Central memory CD8-positive, alpha-beta T cell (primary cell): ENCODE results near the gene DDX43.

Source experiments
- ATAC-seq: fragments of 150-1000 bp; cut with Tn5 transposase; replicated peaks from 2 replicates; pipeline ENCODE4 v1.10.0; 2022; ENCODE audit warnings: mild to moderate bottlenecking, moderate FRiP score, moderate number of reproducible peaks; ENCODE audit not compliant: poor library complexity, severe bottlenecking; ENCODE audit errors: extremely low read depth
- DNase-seq, 2 donors: peaks; one replicate each; pipeline ENCODE4 v3.0.0; 2021; ENCODE audit warnings: low spot score in 2 of 2
- H3K27ac Mint-ChIP-seq: one replicate; pipeline ENCODE4 v1.8.0; 2022; ENCODE audit warnings: low read depth, mild to moderate bottlenecking, moderate library complexity, mixed read lengths
- H3K27me3 Mint-ChIP-seq: one replicate; pipeline ENCODE4 v1.8.0; 2022; ENCODE audit warnings: mixed read lengths
- H3K36me3 Mint-ChIP-seq: one replicate; pipeline ENCODE4 v1.8.0; 2022; ENCODE audit warnings: mild to moderate bottlenecking, moderate library complexity, mixed read lengths; ENCODE audit not compliant: insufficient read depth
- H3K4me1 Mint-ChIP-seq: one replicate; pipeline ENCODE4 v1.8.0; 2022; ENCODE audit warnings: mixed read lengths
- H3K4me3 Mint-ChIP-seq: one replicate; pipeline ENCODE4 v1.8.0; 2022; ENCODE audit warnings: mild to moderate bottlenecking, moderate library complexity, mixed read lengths
- H3K9me3 Mint-ChIP-seq: one replicate; pipeline ENCODE4 v1.8.0; 2022; ENCODE audit warnings: mixed read lengths

The DDX43 gene

GRCh38 chr6:73394577-73395354, at the start of gene DDX43:
Gene DDX43, plus strand, starts transcription at chr6:73394828. Its CDS starts 78 bp downstream, at chr6:73394906.
- Mint-ChIP-seq H3K36me3 (peaks cover 1% of the 10 kb centered on the region), H3K4me1 (peaks cover 15% of the 10 kb centered on the region), H3K9me3 (no peaks in the 10 kb centered on the region), H3K27me3 (no peaks in the 10 kb centered on the region), H3K27ac (peak within 1 kb of the TSS; percentile 93), H3K4me3 (peak within 1 kb of the TSS; percentile 72)
- DNase-seq: peak; percentile 29 to 33
- peak; percentile 84 for ATAC-seq

DNA sequence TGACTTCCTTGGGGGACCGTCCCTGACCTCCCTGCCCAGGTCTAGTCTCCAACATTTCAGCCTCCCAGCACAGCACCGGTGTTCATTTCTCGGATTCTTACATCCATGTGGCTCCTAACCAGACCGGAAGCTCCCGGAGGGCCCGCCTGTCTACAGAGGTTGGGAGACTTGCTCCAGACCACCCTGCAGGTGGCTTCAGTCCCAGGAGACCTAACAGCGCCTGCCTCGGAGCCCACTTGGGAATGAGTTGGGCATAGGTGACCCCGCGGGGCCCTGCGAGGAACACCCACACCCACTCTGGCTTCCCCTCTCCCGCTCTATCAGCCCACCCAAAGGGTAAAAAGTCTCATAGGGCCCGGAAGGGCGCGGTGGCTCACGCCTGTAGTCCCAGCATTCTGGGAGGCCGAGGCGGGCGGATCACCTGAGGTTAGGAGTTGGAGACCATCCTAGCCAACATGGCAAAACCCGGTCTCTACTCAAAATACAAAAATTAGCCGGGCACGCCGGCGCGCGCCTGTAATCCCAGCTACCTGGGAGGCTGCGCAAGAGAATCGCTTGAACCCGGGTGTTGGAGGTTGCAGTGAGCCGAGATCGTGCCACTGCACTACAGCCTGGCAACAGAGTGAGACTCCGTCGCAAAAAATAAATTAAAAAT, 46.0 kb upstream of the DDX43 start:
- H3K27ac Mint-ChIP-seq: no peak overlapping the region
- no peak overlapping the region for H3K4me3 Mint-ChIP-seq
- H3K4me1 Mint-ChIP-seq: no peaks in the 10 kb centered on the region
- ATAC-seq (no peak), DNase-seq (no peak)
- H3K27me3 Mint-ChIP-seq: peaks cover 44% of the 10 kb centered on the region
- no peaks in the 10 kb centered on the region for H3K36me3 Mint-ChIP-seq
- H3K9me3 Mint-ChIP-seq: no peaks in the 10 kb centered on the region

DNA sequence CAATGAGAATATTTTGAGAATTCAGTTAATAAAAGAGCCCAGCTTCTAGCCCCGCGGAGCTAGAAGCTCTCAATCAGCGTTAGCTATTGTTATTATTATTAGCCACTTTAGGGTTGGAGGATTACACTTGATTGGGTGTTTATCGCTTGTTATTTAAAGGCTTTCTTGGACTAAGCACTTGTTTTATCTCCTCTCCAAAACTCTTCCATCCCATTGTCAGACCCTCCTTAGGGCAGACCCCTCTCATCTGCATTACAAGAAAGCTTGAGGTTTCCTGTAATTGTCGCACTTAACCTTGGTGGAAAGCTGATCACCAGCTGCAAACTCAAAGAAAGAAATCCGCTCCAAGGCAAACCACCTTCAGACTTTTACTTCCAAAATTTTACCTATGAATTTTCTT, 45.3 kb upstream of the DDX43 start:
- no peak overlapping the region for H3K4me3 Mint-ChIP-seq
- no peak overlapping the region for H3K27ac Mint-ChIP-seq
- H3K9me3 Mint-ChIP-seq: no peaks in the 10 kb centered on the region
- H3K4me1 Mint-ChIP-seq: no peaks in the 10 kb centered on the region
- ATAC-seq (no peak), DNase-seq (no peak)
- no peaks in the 10 kb centered on the region for H3K36me3 Mint-ChIP-seq
- H3K27me3 Mint-ChIP-seq: peaks cover 44% of the 10 kb centered on the region

DNA sequence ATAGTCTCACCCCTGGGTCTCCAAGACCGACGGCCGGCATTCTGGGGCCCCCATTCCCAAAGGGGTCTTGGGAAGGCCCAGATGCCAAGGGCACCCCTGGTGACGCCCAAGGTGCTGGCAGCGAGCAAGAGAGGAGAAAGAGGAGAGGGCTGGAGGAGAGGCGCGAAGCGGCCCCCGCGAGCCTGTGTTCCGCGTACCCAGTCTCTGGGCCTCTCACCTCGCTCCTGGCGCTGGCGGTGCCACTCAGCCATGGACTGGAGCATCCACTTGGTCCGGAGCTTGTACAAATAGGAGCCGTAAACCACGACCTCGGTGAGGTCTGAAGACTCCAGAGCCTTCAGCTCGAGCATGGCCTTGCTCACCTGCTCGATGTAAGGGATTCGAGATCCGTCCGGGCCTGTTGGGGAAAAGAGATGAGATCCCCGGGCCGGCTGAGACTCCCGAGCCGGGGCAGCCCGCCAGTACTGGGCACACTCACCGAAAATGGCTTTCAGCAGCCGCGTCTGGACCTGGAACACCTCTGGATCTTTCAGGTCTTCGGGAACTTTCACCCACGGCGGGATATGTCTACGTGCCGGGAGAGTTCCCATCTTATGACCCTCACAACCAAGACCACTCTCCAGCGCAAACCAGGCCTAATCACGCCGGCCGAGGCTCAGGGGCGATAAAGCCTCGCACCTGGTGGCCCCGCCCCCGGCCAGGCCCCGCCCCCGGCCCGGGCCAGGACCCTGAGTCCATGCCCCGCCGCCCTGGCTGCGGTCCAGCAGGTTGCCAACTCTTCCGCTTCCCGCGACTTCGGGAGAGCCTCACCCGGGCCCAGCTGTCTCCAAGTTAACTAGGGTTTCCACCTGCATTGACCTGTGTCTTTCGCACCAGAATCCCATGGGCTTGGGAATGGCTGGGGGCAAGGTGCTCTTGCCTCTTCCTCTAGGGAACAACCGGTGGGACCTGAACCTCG, 40.7 kb upstream of the DDX43 start, which contains the start of gene DPPA5:
Gene DPPA5, minus strand, starts transcription at position 641 of the 958 bp plus-strand sequence. Its CDS starts 51 bp downstream, at position 590.
- Mint-ChIP-seq H3K36me3 (no peaks in the 10 kb centered on the region), H3K4me1 (no peaks in the 10 kb centered on the region), H3K27me3 (peaks cover 27% of the 10 kb centered on the region), H3K27ac (no peak within 1 kb of the TSS), H3K4me3 (no peak within 1 kb of the TSS), H3K9me3 (no peaks in the 10 kb centered on the region)
- ATAC-seq (no peak), DNase-seq (no peak)

DNA sequence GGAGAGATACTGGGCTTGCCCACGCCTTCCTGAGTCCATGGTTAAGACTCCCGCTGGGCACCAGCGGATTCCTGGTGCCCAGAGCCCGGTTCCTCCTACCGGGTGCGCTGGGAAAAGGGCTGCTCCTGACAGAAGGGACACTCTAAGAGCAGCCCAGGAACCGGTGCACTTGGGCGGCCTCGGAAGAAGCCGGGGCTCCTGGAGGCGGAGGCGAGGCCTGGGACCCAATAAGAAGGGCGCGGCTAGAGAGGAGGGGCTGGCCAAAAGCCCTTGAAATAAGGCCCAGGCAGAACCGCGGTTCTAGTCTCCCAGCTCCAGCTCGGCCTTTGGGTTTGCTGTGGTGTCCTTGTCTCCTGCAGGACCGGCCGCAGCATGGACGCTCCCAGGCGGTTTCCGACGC, 32.3 kb upstream of the DDX43 start, which contains the start of gene KHDC3L:
Gene KHDC3L, plus strand, starts transcription at position 301 of the 400 bp plus-strand sequence. Its CDS starts 72 bp downstream, at position 373.
- ATAC-seq (no peak), DNase-seq (no peak)
- Mint-ChIP-seq H3K9me3 (no peaks in the 10 kb centered on the region), H3K27me3 (no peaks in the 10 kb centered on the region), H3K4me3 (no peak within 1 kb of the TSS), H3K27ac (no peak within 1 kb of the TSS), H3K4me1 (no peaks in the 10 kb centered on the region), H3K36me3 (no peaks in the 10 kb centered on the region)

DNA sequence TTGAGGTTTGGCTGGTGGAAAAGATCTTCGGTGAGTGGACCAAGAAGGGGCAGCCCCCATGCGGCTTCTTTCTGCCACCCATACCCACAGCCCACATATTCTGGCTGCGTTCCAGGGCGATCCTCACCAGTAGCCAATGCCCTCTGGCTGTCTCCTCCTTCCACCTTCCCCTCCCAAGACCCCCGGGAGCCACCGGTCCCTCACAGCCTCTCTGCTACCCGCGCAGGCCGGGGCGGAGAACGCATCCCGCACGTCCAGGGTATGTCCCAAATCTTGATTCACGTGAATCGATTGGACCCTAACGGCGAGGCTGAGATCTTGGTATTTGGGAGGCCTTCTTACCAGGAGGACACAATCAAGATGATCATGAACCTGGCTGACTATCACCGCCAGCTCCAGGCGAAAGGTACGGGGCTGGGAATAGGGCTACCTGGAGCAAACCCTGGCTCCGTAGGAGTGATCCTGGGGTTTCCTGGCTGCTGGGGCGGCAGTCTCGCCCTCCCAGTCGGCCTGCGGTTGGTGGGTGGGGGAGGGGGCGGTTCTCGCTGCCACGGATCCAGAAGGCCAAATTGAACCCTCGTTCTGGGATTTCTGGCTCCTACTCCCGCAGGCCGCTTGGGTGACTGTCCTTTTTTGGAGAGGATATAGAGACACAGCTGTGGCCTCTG, 31.6 kb upstream of the DDX43 start:
- no peaks in the 10 kb centered on the region for H3K27me3 Mint-ChIP-seq
- ATAC-seq: no peak
- H3K36me3 Mint-ChIP-seq: no peaks in the 10 kb centered on the region
- DNase-seq: no peak
- H3K9me3 Mint-ChIP-seq: no peaks in the 10 kb centered on the region
- H3K27ac Mint-ChIP-seq: no peak overlapping the region
- no peaks in the 10 kb centered on the region for H3K4me1 Mint-ChIP-seq
- H3K4me3 Mint-ChIP-seq: no peak overlapping the region

DNA sequence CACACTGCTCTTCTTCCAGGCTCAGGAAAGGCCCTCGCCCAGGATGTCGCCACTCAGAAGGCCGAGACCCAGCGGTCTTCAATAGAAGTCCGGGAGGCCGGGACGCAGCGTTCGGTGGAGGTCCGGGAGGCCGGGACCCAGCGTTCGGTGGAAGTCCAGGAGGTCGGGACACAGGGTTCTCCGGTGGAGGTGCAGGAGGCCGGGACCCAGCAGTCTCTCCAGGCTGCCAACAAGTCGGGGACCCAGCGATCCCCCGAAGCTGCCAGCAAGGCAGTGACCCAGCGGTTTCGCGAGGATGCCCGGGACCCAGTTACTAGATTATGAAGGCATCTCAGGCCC, 31.1 kb upstream of the DDX43 start:
- DNase-seq (no peak), ATAC-seq (no peak)
- Mint-ChIP-seq H3K4me3 (no peak overlapping the region), H3K27me3 (no peaks in the 10 kb centered on the region), H3K27ac (no peak overlapping the region), H3K36me3 (no peaks in the 10 kb centered on the region), H3K4me1 (no peaks in the 10 kb centered on the region), H3K9me3 (no peaks in the 10 kb centered on the region)

- Mint-ChIP-seq H3K36me3 (no peaks in the 10 kb centered on the region), H3K4me1 (no peaks in the 10 kb centered on the region), H3K27me3 (no peaks in the 10 kb centered on the region), H3K27ac (no peak overlapping the region), H3K9me3 (no peaks in the 10 kb centered on the region), H3K4me3 (no peak overlapping the region)
- no peak for ATAC-seq
- DNase-seq: no peak
Observed at GRCh38 chr6:73364121-73364520, 30.5 kb upstream of the DDX43 start.

DNA sequence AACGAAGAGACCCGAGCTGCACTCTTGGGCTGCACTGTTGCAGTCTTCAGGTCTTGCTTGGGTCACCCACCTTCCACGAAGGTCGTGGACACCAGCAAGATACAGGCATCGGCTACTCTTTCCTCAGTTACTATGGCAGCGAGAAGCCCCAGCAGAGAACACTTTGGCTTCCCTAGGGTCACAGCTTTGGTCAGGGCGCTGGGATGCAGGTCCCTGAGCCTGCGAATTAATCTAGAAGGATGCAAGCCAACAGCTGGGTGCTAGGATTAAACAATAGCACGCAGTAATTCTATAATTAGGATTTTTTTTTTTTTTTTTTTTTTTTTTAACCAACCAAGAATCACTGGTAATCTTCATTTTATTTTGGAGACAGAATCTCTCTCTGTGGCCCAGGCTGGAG, 30.1 kb upstream of the DDX43 start:
- Mint-ChIP-seq H3K36me3 (no peaks in the 10 kb centered on the region), H3K4me1 (no peaks in the 10 kb centered on the region), H3K4me3 (no peak overlapping the region), H3K27me3 (no peaks in the 10 kb centered on the region), H3K9me3 (no peaks in the 10 kb centered on the region), H3K27ac (no peak overlapping the region)
- ATAC-seq (no peak), DNase-seq (no peak)

- Mint-ChIP-seq H3K4me1 (no peaks in the 10 kb centered on the region), H3K4me3 (no peak overlapping the region), H3K9me3 (no peaks in the 10 kb centered on the region), H3K27ac (no peak overlapping the region), H3K27me3 (no peaks in the 10 kb centered on the region), H3K36me3 (no peaks in the 10 kb centered on the region)
- DNase-seq: no peak
- no peak for ATAC-seq
Observed at GRCh38 chr6:73367761-73368355, 26.8 kb upstream of the DDX43 start.

DNA sequence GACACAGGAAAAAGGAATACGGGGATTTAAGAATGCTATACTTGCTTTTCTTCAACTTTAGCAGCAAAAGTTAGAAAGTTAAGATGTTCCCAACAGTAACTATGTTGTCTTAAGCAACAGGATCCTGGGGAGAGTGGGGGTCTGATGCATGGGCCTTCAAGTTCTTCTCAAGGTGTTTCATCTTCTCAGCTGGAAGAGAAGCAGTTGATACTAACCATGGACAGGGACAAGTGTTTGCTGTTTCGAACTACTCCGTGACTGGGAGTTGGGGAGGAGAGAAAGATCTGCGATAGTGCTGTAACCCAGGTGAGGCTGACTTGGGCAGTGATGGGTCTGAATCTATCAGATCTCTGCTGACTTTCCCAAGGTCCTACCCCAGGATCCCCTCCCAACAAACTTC, 26.0 kb upstream of the DDX43 start:
- ATAC-seq (no peak), DNase-seq (no peak)
- no peaks in the 10 kb centered on the region for H3K36me3 Mint-ChIP-seq
- H3K9me3 Mint-ChIP-seq: no peaks in the 10 kb centered on the region
- H3K27me3 Mint-ChIP-seq: no peaks in the 10 kb centered on the region
- H3K4me3 Mint-ChIP-seq: no peak overlapping the region
- no peak overlapping the region for H3K27ac Mint-ChIP-seq
- no peaks in the 10 kb centered on the region for H3K4me1 Mint-ChIP-seq

GRCh38 chr6:73369157-73369556, 25.5 kb upstream of the DDX43 start:
- Mint-ChIP-seq H3K36me3 (no peaks in the 10 kb centered on the region), H3K27ac (no peak overlapping the region), H3K27me3 (no peaks in the 10 kb centered on the region), H3K9me3 (no peaks in the 10 kb centered on the region), H3K4me3 (no peak overlapping the region), H3K4me1 (no peaks in the 10 kb centered on the region)
- ATAC-seq (no peak), DNase-seq (no peak)
